ENCODE data around the gene FOXK1.

Gene FOXK1

GRCh38 chr7:4765776-4766490 is 83.8 kb downstream of the FOXK1 start:
- no peak for DNase-seq (ENCODE audit: low spot score)

- DNase-seq (ENCODE audit: low spot score) = no peak
Observed at GRCh38 chr7:4766666-4767519, 84.8 kb downstream of the FOXK1 start.

GRCh38 chr7:4768597-4769569 is 86.8 kb downstream of the FOXK1 start:
- DNase-seq (ENCODE audit: low spot score) = no peak

- no peak for DNase-seq (ENCODE audit: low spot score)
Observed at GRCh38 chr7:4769761-4770160, 87.7 kb downstream of the FOXK1 start.

- DNase-seq (ENCODE audit: low spot score) = no peak
Observed at GRCh38 chr7:4770886-4771285, 88.8 kb downstream of the FOXK1 start.

- no peak for DNase-seq (ENCODE audit: low spot score)
Observed at GRCh38 chr7:4771737-4772136, 89.6 kb downstream of the FOXK1 start.

GRCh38 chr7:4772306-4772705 is 90.2 kb downstream of the FOXK1 start:
- DNase-seq (ENCODE audit: low spot score) = no peak

GRCh38 chr7:4774007-4774406 is 91.9 kb downstream of the FOXK1 start:
- DNase-seq (ENCODE audit: low spot score) = no peak

- peak; percentile 87 for DNase-seq (ENCODE audit: low spot score)
Observed at GRCh38 chr7:4774658-4775249, 92.7 kb downstream of the FOXK1 start.

- peak; percentile 100 for DNase-seq (ENCODE audit: low spot score)
Observed at GRCh38 chr7:4775250-4775847, 93.3 kb downstream of the FOXK1 start, which contains the start of gene AP5Z1. AP5Z1 (plus strand) TSS chr7:4775623; CDS start chr7:4775716, 93 bp downstream.

GRCh38 chr7:4775848-4776623 is 93.9 kb downstream of the FOXK1 start:
- DNase-seq (ENCODE audit: low spot score) = peak; percentile 64

GRCh38 chr7:4779118-4779517 is 97.0 kb downstream of the FOXK1 start:
- DNase-seq (ENCODE audit: low spot score) = no peak

- no peak for DNase-seq (ENCODE audit: low spot score)
Observed at GRCh38 chr7:4781366-4782069, 99.4 kb downstream of the FOXK1 start.

GRCh38 chr7:4782333-4783291 is 100.5 kb downstream of the FOXK1 start:
- DNase-seq (ENCODE audit: low spot score) = no peak

- DNase-seq (ENCODE audit: low spot score) = no peak
Observed at GRCh38 chr7:4783292-4783652, 101.2 kb downstream of the FOXK1 start.

GRCh38 chr7:4783762-4784351 is 101.8 kb downstream of the FOXK1 start:
- no peak for DNase-seq (ENCODE audit: low spot score)

- no peak for DNase-seq (ENCODE audit: low spot score)
Observed at GRCh38 chr7:4784799-4785198, 102.7 kb downstream of the FOXK1 start.

- no peak for DNase-seq (ENCODE audit: low spot score)
Observed at GRCh38 chr7:4785371-4785770, 103.3 kb downstream of the FOXK1 start.

Data from hepatic stellate cell (primary cell).